IMR-90 (cell line): Measurements from ENCODE around the gene RBM34. TPM values are rescaled to one million over a fixed set of nuclear protein-coding genes. Genes with fewer than 3 reads are reported as not detected.

Experiments used
- ATAC-seq: fragments of 200-7000 bp; cut with Tn5 transposase; 2 replicates; pipeline ENCODE4 v1.9.1; 2020; ENCODE audit warnings: low read depth, mild to moderate bottlenecking, moderate library complexity
- BruUV-seq: library from RNA; stranded (reverse); fragments of 400-500 nt; replicated peaks from 2 replicates; lab custom pipeline; 2021; lab: Mats Ljungman, UMichigan
- CTCF ChIA-PET: fragments of 300-600 bp; formaldehyde crosslinking; extraction: SDS; loops from one replicate; lab custom pipeline; 2021; ENCODE audit warnings: antibody characterized with exemption; lab: Yijun Ruan, JAX
- POLR2A ChIA-PET: fragments of 300-600 bp; sonication (Branson Sonifier 250); formaldehyde crosslinking; loops from one replicate; lab custom pipeline; 2022; ENCODE audit warnings: antibody characterized with exemption; ENCODE audit not compliant: unreplicated experiment; lab: Charles Lee
- DNase-seq: peaks from one replicate; pipeline ENCODE4 v3.0.0; 2013
- H2AFZ ChIP-seq: replicated peaks from 2 replicates; pipeline ENCODE3; 2013; ENCODE audit warnings: low read length, mild to moderate bottlenecking; ENCODE audit not compliant: poor library complexity
- H2AK5ac ChIP-seq: 2 replicates; pipeline ENCODE4 v1.6.1; 2013; ENCODE audit warnings: low read depth, low read length, inconsistent platforms
- H2AK9ac ChIP-seq: replicated peaks from 2 replicates; pipeline ENCODE3; 2013; ENCODE audit warnings: mild to moderate bottlenecking, low read depth, low read length, moderate library complexity; ENCODE audit not compliant: poor library complexity
- H2BK120ac ChIP-seq: 2 replicates; pipeline ENCODE4 v1.6.1; 2013; ENCODE audit warnings: low read depth, low read length, inconsistent platforms
- H2BK15ac ChIP-seq: 3 replicates; pipeline ENCODE4 v1.6.1; 2013; ENCODE audit warnings: low read depth, low read length, inconsistent platforms
- H2BK20ac ChIP-seq: 2 replicates; pipeline ENCODE4 v1.6.1; 2013; ENCODE audit warnings: low read depth, mild to moderate bottlenecking, inconsistent platforms, low read length, moderate library complexity
- H2BK5ac ChIP-seq: 2 replicates; pipeline ENCODE4 v1.6.1; 2013; ENCODE audit warnings: mild to moderate bottlenecking, low read depth, low read length, inconsistent platforms; ENCODE audit not compliant: poor library complexity, severe bottlenecking
- H3K14ac ChIP-seq: replicated peaks from 2 replicates; pipeline ENCODE4 v1.6.1; 2013; ENCODE audit warnings: low read depth, low read length, inconsistent platforms
- H3K18ac ChIP-seq: 2 replicates; pipeline ENCODE4 v1.6.1; 2013; ENCODE audit warnings: low read depth, low read length, control low read depth
- H3K23ac ChIP-seq: 2 replicates; pipeline ENCODE4 v1.6.1; 2013; ENCODE audit warnings: low read depth, low read length, inconsistent platforms
- H3K27ac ChIP-seq: 2 replicates; pipeline ENCODE4 v1.5.1; 2013; ENCODE audit warnings: mild to moderate bottlenecking, control low read depth, low read length; ENCODE audit not compliant: insufficient read depth
- H3K27me3 ChIP-seq: 2 replicates; pipeline ENCODE4 v1.6.1; 2013; ENCODE audit warnings: low read length; ENCODE audit not compliant: control insufficient read depth, insufficient read depth
- H3K36me3 ChIP-seq: 2 replicates; pipeline ENCODE4 v1.6.1; 2013; ENCODE audit warnings: low read length, mixed read lengths; ENCODE audit not compliant: control insufficient read depth, insufficient read depth
- H3K4ac ChIP-seq: 2 replicates; pipeline ENCODE4 v1.6.1; 2013; ENCODE audit warnings: low read depth, low read length, inconsistent platforms
- H3K4me1 ChIP-seq: 2 replicates; pipeline ENCODE4 v1.6.1; 2013; ENCODE audit warnings: low read length, mixed read lengths; ENCODE audit not compliant: control insufficient read depth, insufficient read depth
- H3K4me2 ChIP-seq: 2 replicates; pipeline ENCODE4 v1.6.1; 2013; ENCODE audit warnings: low read depth, mild to moderate bottlenecking, control low read depth, low read length, moderate library complexity
- H3K4me3 ChIP-seq: 2 replicates; pipeline ENCODE4 v1.5.1; 2013; ENCODE audit warnings: low read depth, mild to moderate bottlenecking, control low read depth, low read length, moderate library complexity; ENCODE audit not compliant: insufficient read depth
- H3K56ac ChIP-seq: 2 replicates; pipeline ENCODE4 v1.6.1; 2013; ENCODE audit warnings: low read length, inconsistent platforms; ENCODE audit not compliant: insufficient read depth; ENCODE audit errors: extremely low read depth
- H3K79me1 ChIP-seq, 2 experiments: 2 replicates each; pipeline ENCODE4 v1.6.1; 2013; ENCODE audit warnings: low read length in 2 of 2, inconsistent platforms in 1 of 2, low read depth in 1 of 2
- H3K9ac ChIP-seq: 2 replicates; pipeline ENCODE4 v1.6.1; 2013; ENCODE audit warnings: low read depth, low read length, control low read depth
- H3K9me1 ChIP-seq: 2 replicates; pipeline ENCODE4 v1.6.1; 2013; ENCODE audit warnings: low read length, inconsistent platforms; ENCODE audit not compliant: insufficient read depth
- H3K9me3 ChIP-seq: 2 replicates; pipeline ENCODE4 v1.6.1; 2013; ENCODE audit warnings: low read length; ENCODE audit not compliant: control insufficient read depth, insufficient read depth
- H4K20me1 ChIP-seq: 2 replicates; pipeline ENCODE4 v1.6.1; 2013; ENCODE audit warnings: low read length, inconsistent platforms; ENCODE audit not compliant: insufficient read depth
- H4K5ac ChIP-seq: 2 replicates; pipeline ENCODE4 v1.6.1; 2013; ENCODE audit warnings: mild to moderate bottlenecking, low read depth, low read length, control low read depth
- H4K8ac ChIP-seq, 2 experiments: 2 replicates each; pipeline ENCODE4 v1.6.1; 2013; ENCODE audit warnings: low read depth in 2 of 2, low read length in 2 of 2, control low read depth in 1 of 2, inconsistent platforms in 1 of 2
- H4K91ac ChIP-seq: 2 replicates; pipeline ENCODE4 v1.6.1; 2013; ENCODE audit warnings: low read depth, low read length, inconsistent platforms; ENCODE audit not compliant: insufficient read depth
- BHLHE40 ChIP-seq: fragments of 150-350 bp; IDR thresholded peaks from 2 replicates; pipeline ENCODE4 v1.6.1; 2016; ENCODE audit warnings: mild to moderate bottlenecking, low read depth, low read length
- CEBPB ChIP-seq: IDR thresholded peaks from 2 replicates; pipeline ENCODE4 v1.6.1; 2012; ENCODE audit warnings: low read depth, low read length, improper control_type of control experiment
- CHD1 ChIP-seq: IDR thresholded peaks from 2 replicates; pipeline ENCODE4 v1.6.1; 2012; ENCODE audit warnings: low read depth, low read length, improper control_type of control experiment
- FOS ChIP-seq: fragments of 150-350 bp; IDR thresholded peaks from 2 replicates; pipeline ENCODE4 v1.6.1; 2016; ENCODE audit warnings: low read depth, low read length
- MAFK ChIP-seq: IDR thresholded peaks from 2 replicates; pipeline ENCODE4 v1.6.1; 2012; ENCODE audit warnings: low read depth, low read length, improper control_type of control experiment
- MAZ ChIP-seq: IDR thresholded peaks from 2 replicates; pipeline ENCODE4 v1.6.1; 2012; ENCODE audit warnings: low read depth, mild to moderate bottlenecking, low read length, improper control_type of control experiment, moderate library complexity, borderline replicate concordance
- MXI1 ChIP-seq: IDR thresholded peaks from 2 replicates; pipeline ENCODE4 v1.6.1; 2012; ENCODE audit warnings: low read depth, mild to moderate bottlenecking, low read length, moderate library complexity, borderline replicate concordance
- NFE2L2 ChIP-seq: fragments of 150-350 bp; IDR thresholded peaks from 2 replicates; pipeline ENCODE4 v1.6.1; 2016; ENCODE audit warnings: low read depth, mild to moderate bottlenecking, low read length
- POLR2A ChIP-seq: IDR thresholded peaks from 2 replicates; pipeline ENCODE4 v1.6.1; 2012; ENCODE audit warnings: mild to moderate bottlenecking, low read depth, low read length
- RAD21 ChIP-seq: IDR thresholded peaks from 2 replicates; pipeline ENCODE4 v1.6.1; 2012; ENCODE audit warnings: low read length, improper control_type of control experiment
- RCOR1 ChIP-seq: IDR thresholded peaks from 2 replicates; pipeline ENCODE4 v1.6.1; 2012; ENCODE audit warnings: mild to moderate bottlenecking, low read length, improper control_type of control experiment; ENCODE audit not compliant: insufficient replicate concordance
- RFX5 ChIP-seq: IDR thresholded peaks from 2 replicates; pipeline ENCODE4 v1.8.0; 2012; ENCODE audit warnings: low read depth, mild to moderate bottlenecking, low read length, moderate library complexity
- SMC3 ChIP-seq: fragments of 150-350 bp; IDR thresholded peaks from 2 replicates; pipeline ENCODE4 v1.6.1; 2016; ENCODE audit warnings: low read depth, mild to moderate bottlenecking, antibody characterized with exemption, low read length, moderate library complexity
- WGBS, 2 experiments: methylation state at CpG; one replicate each; pipeline versions ENCODE4 v1.1.5 to v1.1.7; 2013; ENCODE audit warnings: missing lambda C conversion rate in 2 of 2; ENCODE audit not compliant: insufficient read length in 1 of 2; ENCODE audit errors: extremely low coverage in 2 of 2; 5-methylcytosine and 5-hydroxymethylcytosine counted together
- dilution Hi-C: fragments of 300-500 bp; cut with HindIII; formaldehyde crosslinking; loops from one replicate; pipeline ENCODE4 v1.14.3; 2018; ENCODE audit warnings: low sequenced_read_pairs; ENCODE audit not compliant: unreplicated experiment
- in situ Hi-C: fragments of 300-500 bp; cut with MboI; formaldehyde crosslinking; loops from 3 replicates; pipeline ENCODE4 v1.14.3; 2019; ENCODE audit warnings: low sequenced_read_pairs, inconsistent platforms, mixed read lengths
- intact Hi-C: fragments of 100-400 bp; cut with micrococcal nuclease; formaldehyde crosslinking; loops from 2 replicates; pipeline ENCODE4 v1.10.0; 2022
- polyA plus RNA-seq, 3 experiments: library from polyadenylated mRNA; depleted of rRNA; stranded (reverse); fragments of >200 nt; gene quantifications; 2 replicates each; pipeline ENCODE4 v1.2.3, GENCODE V29; 2012; ENCODE audit warnings: low replicate concordance in 1 of 3
- total RNA-seq: library from RNA; depleted of rRNA; stranded (reverse); fragments of >200 nt; gene quantifications from 2 replicates; pipeline ENCODE4 v1.2.3, GENCODE V29; 2012
- TF ChIP-seq, protein P1 (sequence below): fragments of 150-350 bp; IDR thresholded peaks from 2 replicates; pipeline ENCODE4 v1.6.1; 2017; ENCODE audit warnings: mild to moderate bottlenecking, antibody characterized with exemption, low read length, low read depth
- TF ChIP-seq, protein P2 (sequence below): fragments of 150-350 bp; IDR thresholded peaks from 2 replicates; pipeline ENCODE4 v1.6.1; 2016; ENCODE audit warnings: low read depth, mild to moderate bottlenecking, low read length, moderate library complexity, borderline replicate concordance
- TF ChIP-seq, protein P3 (sequence below): conservative IDR thresholded peaks from 2 replicates; pipeline ENCODE4 v1.5.1; 2012; ENCODE audit warnings: mild to moderate bottlenecking, low read depth, low read length, improper control_type of control experiment

RBM34 gene
- total and polyA plus RNA-seq, 2 of the 4 experiments (the other 2 are of a cell fraction), result 28.7 to 34.0 TPM

DNA sequence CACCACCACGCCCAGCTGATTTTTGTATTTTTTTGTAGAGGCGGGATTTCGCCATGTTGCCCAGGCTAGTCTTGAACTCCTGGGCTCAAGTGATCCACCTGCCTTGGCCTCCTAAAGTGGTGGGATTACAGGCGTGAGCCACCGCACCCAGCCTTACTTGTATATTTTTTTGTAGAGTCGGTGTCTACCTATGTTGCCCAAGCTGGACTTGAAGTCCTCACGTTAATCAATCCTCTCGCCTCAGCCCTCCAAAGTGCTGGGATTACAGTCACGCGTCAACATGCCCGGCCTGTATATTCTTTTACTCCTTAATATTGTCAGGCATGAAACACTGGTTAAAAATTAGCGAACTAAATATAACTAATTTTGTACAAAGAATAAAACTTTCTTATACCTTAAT, 26.9 kb downstream of the RBM34 start:
- Histone ChIP-seq H2AFZ (no peak overlapping the region), H3K79me1 (peaks cover 17 to 24% of the 10 kb centered on the region in 2 experiments), H2BK20ac (no peak overlapping the region), H3K23ac (no peak overlapping the region), H4K8ac (no peak overlapping the region), H3K4me2 (no peak overlapping the region), H2AK9ac (no peak overlapping the region), H3K4ac (no peak overlapping the region), H4K20me1 (no peaks in the 10 kb centered on the region), H3K27ac (no peak overlapping the region), H3K9ac (no peak overlapping the region), H3K4me1 (peaks cover 5% of the 10 kb centered on the region), H3K18ac (no peak overlapping the region), H2BK15ac (no peak overlapping the region), H3K56ac (no peak overlapping the region), H3K4me3 (no peak overlapping the region), H2BK5ac (no peak overlapping the region), H2BK120ac (no peak overlapping the region), H3K27me3 (no peaks in the 10 kb centered on the region), H4K91ac (no peak overlapping the region), H3K9me1 (peaks cover 3% of the 10 kb centered on the region; the same call in 1 of the 2 replicates), H4K5ac (no peak overlapping the region), H2AK5ac (no peak overlapping the region), H3K9me3 (no peaks in the 10 kb centered on the region), H3K14ac (no peak overlapping the region), H3K36me3 (peaks cover 33% of the 10 kb centered on the region)
- CTCF ChIA-PET, result no interaction called here
- intact Hi-C loops (no loop called here), in situ Hi-C loops (no loop called here), dilution Hi-C loops (no loop called here)
- WGBS, 2 experiments, result 80% methylated on average over 4 of the region's 12 CpGs; no CpG with 5 or more reads in 1 of the 2 experiments
- ATAC-seq, result no peak
- DNase-seq, result no peak
- TF ChIP-seq BHLHE40, result no peak
- TF ChIP-seq, protein P1, sequence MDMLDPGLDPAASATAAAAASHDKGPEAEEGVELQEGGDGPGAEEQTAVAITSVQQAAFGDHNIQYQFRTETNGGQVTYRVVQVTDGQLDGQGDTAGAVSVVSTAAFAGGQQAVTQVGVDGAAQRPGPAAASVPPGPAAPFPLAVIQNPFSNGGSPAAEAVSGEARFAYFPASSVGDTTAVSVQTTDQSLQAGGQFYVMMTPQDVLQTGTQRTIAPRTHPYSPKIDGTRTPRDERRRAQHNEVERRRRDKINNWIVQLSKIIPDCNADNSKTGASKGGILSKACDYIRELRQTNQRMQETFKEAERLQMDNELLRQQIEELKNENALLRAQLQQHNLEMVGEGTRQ, result no peak
- TF ChIP-seq, protein P2, sequence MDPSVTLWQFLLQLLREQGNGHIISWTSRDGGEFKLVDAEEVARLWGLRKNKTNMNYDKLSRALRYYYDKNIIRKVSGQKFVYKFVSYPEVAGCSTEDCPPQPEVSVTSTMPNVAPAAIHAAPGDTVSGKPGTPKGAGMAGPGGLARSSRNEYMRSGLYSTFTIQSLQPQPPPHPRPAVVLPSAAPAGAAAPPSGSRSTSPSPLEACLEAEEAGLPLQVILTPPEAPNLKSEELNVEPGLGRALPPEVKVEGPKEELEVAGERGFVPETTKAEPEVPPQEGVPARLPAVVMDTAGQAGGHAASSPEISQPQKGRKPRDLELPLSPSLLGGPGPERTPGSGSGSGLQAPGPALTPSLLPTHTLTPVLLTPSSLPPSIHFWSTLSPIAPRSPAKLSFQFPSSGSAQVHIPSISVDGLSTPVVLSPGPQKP, result no peak
- no peak for TF ChIP-seq MAZ
- no peak for TF ChIP-seq RFX5
- no peak for TF ChIP-seq RCOR1
- no peak for TF ChIP-seq CEBPB
- TF ChIP-seq SMC3, result no peak
- no peak for TF ChIP-seq MXI1
- TF ChIP-seq MAFK, result no peak
- TF ChIP-seq FOS, result no peak
- TF ChIP-seq, protein P3, sequence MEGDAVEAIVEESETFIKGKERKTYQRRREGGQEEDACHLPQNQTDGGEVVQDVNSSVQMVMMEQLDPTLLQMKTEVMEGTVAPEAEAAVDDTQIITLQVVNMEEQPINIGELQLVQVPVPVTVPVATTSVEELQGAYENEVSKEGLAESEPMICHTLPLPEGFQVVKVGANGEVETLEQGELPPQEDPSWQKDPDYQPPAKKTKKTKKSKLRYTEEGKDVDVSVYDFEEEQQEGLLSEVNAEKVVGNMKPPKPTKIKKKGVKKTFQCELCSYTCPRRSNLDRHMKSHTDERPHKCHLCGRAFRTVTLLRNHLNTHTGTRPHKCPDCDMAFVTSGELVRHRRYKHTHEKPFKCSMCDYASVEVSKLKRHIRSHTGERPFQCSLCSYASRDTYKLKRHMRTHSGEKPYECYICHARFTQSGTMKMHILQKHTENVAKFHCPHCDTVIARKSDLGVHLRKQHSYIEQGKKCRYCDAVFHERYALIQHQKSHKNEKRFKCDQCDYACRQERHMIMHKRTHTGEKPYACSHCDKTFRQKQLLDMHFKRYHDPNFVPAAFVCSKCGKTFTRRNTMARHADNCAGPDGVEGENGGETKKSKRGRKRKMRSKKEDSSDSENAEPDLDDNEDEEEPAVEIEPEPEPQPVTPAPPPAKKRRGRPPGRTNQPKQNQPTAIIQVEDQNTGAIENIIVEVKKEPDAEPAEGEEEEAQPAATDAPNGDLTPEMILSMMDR, result no peak
- no peak for TF ChIP-seq RAD21
- TF ChIP-seq CHD1, result no peak
- no peak for TF ChIP-seq NFE2L2
- TF ChIP-seq POLR2A, result no peak
- BruUV-seq, result no TSS peak
- POLR2A ChIA-PET, result no interaction called here
